COLO668 (cell line): ENCODE measurements around the gene DEPDC5.
A peak's percentile ranks its signal among the peaks of the same experiment; 100 is the strongest.

ENCODE experiments used
- DNase-seq: peaks from one replicate; lab custom pipeline; 2025; ENCODE audit not compliant: unreplicated experiment; lab: John Stamatoyannopoulos, UW

DEPDC5 gene

GRCh38 chr22:31920306-31920705, 166.5 kb downstream of the DEPDC5 start:
- DNase-seq: no peak

- DNase-seq: no peak
Observed at GRCh38 chr22:31921106-31921505, 167.3 kb downstream of the DEPDC5 start.

GRCh38 chr22:31922534-31922933, 168.7 kb downstream of the DEPDC5 start:
- no peak for DNase-seq

DNA sequence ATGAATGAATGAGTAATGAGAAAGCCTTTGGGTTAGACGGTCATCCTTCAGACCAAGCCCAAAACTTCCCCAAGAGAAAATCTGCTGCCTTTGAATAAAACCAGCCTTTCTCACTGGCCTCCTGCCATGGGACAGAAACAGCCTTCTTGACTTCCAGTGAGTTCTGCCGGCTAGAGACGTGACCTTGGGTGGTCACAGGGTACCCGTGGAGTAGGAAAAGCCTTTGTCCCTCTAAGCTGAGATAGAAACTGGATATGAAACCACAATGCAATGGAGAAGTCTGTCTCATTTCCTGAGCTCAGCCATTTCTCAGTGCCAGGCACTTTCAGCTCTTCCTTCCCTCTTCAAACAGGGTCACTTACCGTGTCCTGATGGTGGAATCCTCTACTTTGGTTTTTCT, 169.3 kb downstream of the DEPDC5 start:
- no peak for DNase-seq

GRCh38 chr22:31923747-31924146, 169.9 kb downstream of the DEPDC5 start:
- DNase-seq: no peak

DNA sequence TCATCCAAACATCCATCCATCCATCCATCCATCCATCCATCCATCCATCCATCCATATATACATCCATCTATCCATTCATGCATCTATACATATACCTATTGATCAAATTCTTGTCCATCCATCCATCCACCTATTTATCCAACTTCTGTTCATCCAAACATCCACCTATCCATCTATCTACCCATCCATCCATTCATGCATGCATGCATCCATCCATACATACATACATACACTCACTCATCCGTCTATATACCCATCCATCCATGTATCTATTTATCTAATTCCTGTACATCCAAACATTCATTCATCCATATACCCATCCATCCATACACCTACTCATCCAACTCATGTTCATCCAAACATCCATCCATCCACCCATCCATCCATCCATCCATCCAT, 171.2 kb downstream of the DEPDC5 start:
- DNase-seq: no peak

GRCh38 chr22:31926024-31926423, 172.2 kb downstream of the DEPDC5 start:
- DNase-seq: no peak

DNA sequence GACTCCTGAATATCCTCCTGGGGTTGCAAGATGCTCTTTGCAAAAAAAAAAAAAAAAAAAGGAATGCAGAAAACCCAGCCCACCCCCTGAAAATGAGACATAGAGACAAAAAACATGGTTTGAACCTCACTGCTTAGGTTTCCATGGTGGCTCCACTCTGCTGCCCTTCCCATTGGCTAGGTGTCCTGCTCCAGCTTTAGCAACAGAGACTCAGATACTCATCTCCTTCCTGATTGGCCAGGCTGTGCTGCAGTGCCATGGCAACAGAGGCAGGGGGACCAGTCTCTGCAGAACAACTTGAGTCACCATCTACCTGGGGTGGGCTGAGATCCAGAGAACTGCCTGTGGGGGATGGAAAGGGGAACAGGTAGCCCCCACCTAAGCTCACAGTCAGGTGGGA, 173.2 kb downstream of the DEPDC5 start:
- no peak for DNase-seq

- no peak for DNase-seq
Observed at GRCh38 chr22:31927562-31927961, 173.7 kb downstream of the DEPDC5 start.

DNA sequence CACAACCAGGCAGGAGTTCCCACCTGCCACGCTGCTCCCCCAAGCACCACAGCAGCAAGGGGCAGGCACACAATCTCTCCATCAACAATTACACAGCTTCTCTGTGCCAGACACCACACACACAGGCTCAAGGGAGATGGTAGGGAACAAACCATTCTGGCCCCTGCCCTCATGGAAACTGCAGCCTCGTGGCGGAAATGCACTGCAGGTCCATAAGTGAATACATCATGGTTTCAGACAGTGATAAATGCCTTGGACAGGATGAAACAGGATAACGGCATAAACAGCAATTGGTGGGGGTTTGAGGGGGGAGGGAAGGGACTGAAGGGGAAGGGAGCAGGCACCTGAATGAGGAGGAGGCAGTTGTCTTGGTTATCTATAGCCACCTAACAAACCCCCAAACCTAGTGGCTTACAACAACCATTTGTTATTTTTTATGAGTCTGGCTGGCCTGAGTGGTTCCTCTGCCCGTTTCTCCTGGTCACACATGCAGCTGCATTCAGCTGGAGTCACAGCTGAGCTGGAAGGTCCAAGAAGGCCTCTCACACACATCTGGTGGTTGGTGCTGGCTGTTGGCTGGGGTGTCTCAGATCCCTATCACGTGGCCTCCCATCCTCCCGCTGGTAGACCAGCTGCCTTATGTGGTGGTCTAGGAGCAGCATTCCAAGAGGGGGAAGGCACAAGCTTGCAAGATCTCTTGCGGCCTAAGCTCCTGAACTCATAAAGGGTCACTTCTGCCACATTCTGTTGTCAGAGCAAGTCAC, 175.5 kb downstream of the DEPDC5 start:
- DNase-seq: no peak

DNA sequence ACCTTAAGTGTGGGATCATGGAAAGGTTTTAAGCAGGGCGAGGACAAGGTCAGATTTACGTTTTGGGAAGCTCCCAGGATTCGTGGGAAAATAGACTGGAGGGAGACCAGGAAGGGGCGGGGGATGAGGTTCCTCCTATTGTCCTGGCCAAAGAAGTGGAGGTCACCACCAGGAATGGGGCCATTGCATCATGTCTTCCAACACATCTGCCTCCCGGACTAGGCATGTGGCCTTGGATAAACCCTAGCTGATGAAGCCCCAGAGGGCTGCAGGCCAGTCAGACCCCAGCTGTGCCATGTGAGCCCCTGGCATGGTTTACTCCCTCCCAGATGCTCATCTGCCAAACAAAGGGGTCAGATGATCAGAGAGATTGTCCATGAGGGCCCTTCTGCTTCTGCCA, 179.0 kb downstream of the DEPDC5 start:
- DNase-seq: no peak

DNA sequence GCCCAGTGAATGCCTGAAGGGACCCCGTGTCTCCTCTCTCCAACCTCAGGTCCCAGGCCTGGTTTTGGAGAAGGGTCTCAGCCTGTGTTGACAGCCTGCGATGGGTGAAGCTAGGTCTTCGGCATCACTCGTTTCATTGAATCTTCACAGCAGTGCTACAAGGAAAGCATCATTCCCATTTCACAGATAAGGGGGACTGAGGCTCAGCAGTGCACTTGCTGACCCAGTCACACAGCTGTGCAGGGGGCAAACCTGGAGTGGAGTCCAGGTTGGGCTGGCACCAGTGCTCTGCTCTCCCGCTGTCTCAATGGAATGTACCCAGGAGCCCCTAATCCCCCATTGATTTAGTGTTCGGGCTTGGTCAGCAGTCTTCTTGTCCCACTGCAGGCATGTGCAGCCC, 179.6 kb downstream of the DEPDC5 start:
- no peak for DNase-seq

- no peak for DNase-seq
Observed at GRCh38 chr22:31933816-31934482, 180.1 kb downstream of the DEPDC5 start.

DNA sequence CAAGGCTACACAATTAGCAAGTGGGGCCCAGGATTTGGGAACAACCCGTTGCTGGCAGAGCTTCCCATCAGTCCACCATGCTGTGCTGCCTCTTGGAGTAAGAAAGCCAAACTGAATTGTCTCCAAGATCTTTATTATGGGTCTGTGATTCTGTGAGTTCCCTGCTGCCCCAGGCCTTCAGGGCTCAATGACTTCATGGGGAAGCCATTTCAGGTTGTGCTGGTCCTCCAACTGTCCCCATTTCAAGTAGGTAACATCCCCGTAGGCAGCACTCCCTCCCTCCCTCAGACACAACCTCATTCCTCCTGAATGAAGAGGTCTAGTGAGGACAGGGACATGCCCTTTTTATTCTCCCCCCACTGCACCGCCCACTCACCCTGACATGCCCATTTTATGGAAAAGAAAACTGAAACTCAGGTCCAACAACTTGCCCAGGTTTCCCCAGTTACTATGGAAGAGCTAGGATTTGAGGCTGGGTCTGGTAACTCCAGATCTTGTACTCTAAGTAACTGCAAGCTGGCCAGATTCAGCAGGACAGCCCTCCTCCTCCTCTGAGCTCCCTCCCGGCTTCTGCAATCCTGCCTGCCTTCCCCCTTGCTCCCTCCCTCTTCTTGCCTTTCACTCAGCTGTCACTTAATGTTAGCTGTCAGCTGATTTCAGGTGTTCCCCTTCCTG, 182.3 kb downstream of the DEPDC5 start:
- DNase-seq: no peak

DNA sequence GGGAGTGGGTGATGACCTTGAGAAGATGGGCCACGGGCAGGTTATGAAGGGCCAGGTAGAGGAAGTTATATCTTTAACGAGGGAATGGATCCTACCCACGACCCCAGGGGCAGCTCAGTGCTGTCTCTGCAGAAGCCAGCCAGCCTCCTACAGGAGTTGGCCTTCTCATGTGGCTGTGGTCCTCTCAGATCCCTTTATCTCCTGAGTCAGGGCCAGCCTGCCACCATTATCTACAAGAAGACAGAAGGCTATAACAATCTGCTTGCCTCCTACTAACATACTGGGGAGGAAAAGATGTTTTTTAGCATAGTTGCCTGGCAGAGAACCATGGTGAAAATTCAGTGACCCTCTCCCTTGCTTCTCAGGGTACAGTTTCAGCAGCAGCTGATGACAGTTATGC, 183.5 kb downstream of the DEPDC5 start:
- no peak for DNase-seq

DNA sequence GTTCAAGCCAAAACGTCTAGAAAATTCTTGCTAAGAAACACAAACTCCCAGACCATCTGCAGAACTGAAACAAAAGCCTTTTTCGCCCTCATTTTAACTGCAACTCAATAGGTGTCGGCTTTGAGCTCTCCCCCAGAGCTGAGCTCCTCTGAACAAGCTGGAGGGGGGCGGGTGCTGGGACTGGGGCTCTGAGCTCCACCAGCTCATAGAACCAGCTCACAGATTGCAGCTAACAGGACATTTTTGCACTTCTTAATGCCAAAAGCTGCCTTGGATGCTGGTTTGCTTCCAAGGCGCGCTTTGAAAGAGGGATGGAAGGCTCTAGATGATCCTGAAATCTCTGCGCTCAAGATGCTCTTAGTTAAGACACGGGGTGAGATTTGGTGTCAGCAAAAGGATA, 184.5 kb downstream of the DEPDC5 start:
- DNase-seq: no peak

- no peak for DNase-seq
Observed at GRCh38 chr22:31940506-31940905, 186.7 kb downstream of the DEPDC5 start.

GRCh38 chr22:31942091-31942490, 188.3 kb downstream of the DEPDC5 start:
- no peak for DNase-seq

DNA sequence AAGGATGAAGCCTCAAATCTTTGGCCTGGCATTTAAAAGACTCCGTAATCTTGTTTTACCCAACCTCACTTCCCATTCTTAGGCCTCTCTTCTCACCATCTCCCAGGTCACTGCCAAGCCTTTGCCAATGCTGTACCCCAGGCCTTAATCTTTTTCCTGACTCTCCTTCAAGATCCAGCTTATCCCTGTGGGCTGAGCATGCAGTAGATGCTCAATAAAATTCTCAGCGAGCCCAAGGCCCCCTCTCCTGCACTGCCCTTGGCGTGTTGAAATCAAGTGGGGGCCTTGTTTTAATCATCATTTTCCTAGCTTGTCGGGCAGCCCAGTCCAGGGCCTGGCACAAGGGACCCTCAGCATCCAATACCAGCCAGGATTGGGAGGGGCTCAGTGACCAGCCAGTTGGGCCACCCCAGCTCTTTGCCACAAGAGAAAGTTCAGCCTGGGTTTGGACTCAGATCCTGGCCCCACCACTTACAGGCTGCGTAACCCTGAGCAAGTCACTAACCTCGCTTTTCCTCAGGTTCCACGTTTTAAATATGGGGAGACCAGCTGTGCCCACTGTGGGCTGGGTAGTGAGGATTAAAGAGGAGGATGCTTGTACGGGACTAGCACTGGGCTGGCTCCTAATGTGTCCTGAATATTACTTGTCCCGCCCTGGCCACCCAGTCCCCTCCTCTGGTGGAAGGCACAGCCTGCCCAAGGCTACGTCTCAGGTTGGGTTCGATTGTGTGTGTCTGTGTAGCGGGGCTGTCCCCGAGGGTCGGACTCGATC, 189.6 kb downstream of the DEPDC5 start:
- no peak for DNase-seq

DNA sequence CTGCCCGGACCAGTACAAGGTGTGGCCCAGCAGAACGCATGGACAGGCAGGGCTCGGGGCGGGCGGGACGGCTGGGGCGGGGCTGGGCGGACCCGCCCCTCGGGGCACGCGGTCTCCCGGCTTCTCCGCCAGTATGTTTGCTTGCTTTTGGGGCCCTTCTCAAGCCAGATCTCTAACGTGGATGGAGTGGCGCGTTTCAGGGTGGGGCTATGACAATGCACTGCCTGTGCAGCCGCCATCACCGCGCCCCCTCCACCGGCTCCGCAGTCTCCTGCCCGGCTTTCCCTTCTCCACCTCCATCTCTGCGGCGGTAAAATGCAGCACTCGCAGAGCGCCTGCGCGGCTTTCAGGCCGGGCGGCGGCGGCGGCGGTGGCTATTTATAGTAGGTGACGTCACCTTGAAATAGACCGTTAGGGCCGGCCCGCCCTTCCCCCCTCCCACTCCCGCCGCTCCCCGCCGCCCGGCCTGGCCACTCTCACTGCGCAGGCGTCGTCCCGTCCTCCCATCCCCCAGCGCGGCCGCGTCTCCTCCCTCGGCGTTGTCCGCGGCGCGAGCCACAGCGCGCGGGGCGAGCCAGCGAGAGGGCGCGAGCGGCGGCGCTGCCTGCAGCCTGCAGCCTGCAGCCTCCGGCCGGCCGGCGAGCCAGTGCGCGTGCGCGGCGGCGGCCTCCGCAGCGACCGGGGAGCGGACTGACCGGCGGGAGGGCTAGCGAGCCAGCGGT, 190.3 kb downstream of the DEPDC5 start, which contains the start of gene YWHAH:
TSS of gene YWHAH (plus strand) at position 558 of the 722 bp plus-strand sequence. CDS start 199 bp downstream, outside the sequence.
- peak; percentile 97 for DNase-seq
